Esophagus squamous epithelium (tissue), 5 donors: ENCODE results near the gene TMEM33. TPM values are rescaled to one million over a fixed set of nuclear protein-coding genes. Genes with fewer than 3 reads are reported as not detected.

Experiments
- DNase-seq: peaks from one replicate; lab custom pipeline; 2025; lab: John Stamatoyannopoulos, UW
- H3K27ac ChIP-seq, 4 donors: fragments of 200-600 bp; sonication (generic); one replicate each; pipeline ENCODE4 v1.5.1; 2016 to 2019; ENCODE audit warnings: mild to moderate bottlenecking in 1 of 4
- H3K27me3 ChIP-seq, 4 donors: fragments of 200-600 bp; sonication (generic); 1 replicate in 3 of 4; 2 replicates in 1 of 4; pipeline versions ENCODE4 v1.5.1 to v1.6.0; 2017 to 2021; ENCODE audit warnings: antibody characterized with exemption in 1 of 4
- H3K36me3 ChIP-seq, 3 donors: fragments of 200-600 bp; sonication (generic); one replicate each; pipeline ENCODE4 v1.5.1; 2016 to 2019
- H3K4me1 ChIP-seq, 3 donors: fragments of 200-600 bp; sonication (generic); one replicate each; pipeline ENCODE4 v1.5.1; 2017 to 2019
- H3K4me3 ChIP-seq, 4 donors: fragments of 200-600 bp; sonication (generic); 1 replicate in 3 of 4; 2 replicates in 1 of 4; pipeline ENCODE4 v1.5.1; 2016 to 2019; ENCODE audit warnings: mild to moderate bottlenecking in 2 of 4, moderate library complexity in 1 of 4
- H3K9me3 ChIP-seq, 3 donors: fragments of 200-600 bp; sonication (generic); one replicate each; pipeline ENCODE4 v1.5.1; 2016 to 2019
- CTCF ChIP-seq, 6 experiments: fragments of 450-650 bp in 4 of 6; fragments of 200-600 bp in 2 of 6; sonication (generic) in 2 of 6; IDR thresholded peaks; one replicate each; pipeline ENCODE4 v1.5.1; 2016 to 2019; ENCODE audit warnings: antibody characterized with exemption in 6 of 6, mild to moderate bottlenecking in 4 of 6, moderate library complexity in 4 of 6
- POLR2A ChIP-seq, 4 donors: fragments of 450-650 bp; IDR thresholded peaks; one replicate each; pipeline ENCODE4 v1.6.1; 2017; ENCODE audit warnings: antibody characterized with exemption in 4 of 4, mild to moderate bottlenecking in 4 of 4, moderate library complexity in 3 of 4
- WGBS, 2 donors: methylation state at CpG; one replicate each; pipeline ENCODE4 v1.1.5; 2018; 5-methylcytosine and 5-hydroxymethylcytosine counted together
- intact Hi-C: fragments of 100-400 bp; cut with DNase I; formaldehyde crosslinking; loops from one replicate; pipeline ENCODE4 v1.15.0; 2022
- total RNA-seq, 4 donors: library from RNA; depleted of rRNA; stranded (reverse); fragments of >200 nt; gene quantifications; one replicate each; pipeline ENCODE4 v1.1.0, GENCODE V29; 2016
- donor health status: DM: yes; HTN: yes; CAD: no.

The TMEM33 gene
- total RNA-seq, 4 donors from 2014 or later = 37.6 to 69.0 (median 65.6) TPM

GRCh38 chr4:41927796-41928499, 7.3 kb upstream of the TMEM33 start:
- no peak for DNase-seq
- Histone ChIP-seq H3K9me3 (no peaks in the 10 kb centered on the region), H3K36me3 (no peaks in the 10 kb centered on the region), H3K4me3 (no peak overlapping the region), H3K27ac (no peak overlapping the region), H3K4me1 (no peaks in the 10 kb centered on the region), H3K27me3 (peaks cover 0 to 4% (median 0%) of the 10 kb centered on the region in 4 donors)
- intact Hi-C loops = no loop called here
- TF ChIP-seq CTCF (IDR thresholded peaks at IDR 0.05) (no peak), POLR2A (IDR thresholded peaks at IDR 0.05) (no peak)
- 56 to 73% methylated on average over 2 to 4 of the region's 4 CpGs for WGBS, 2 donors

- no peak overlapping the region for H3K27ac ChIP-seq
- H3K36me3 ChIP-seq = no peaks in the 10 kb centered on the region
- 58 to 72% methylated on average over 7 of the region's 7 CpGs for WGBS, 2 donors
- peaks cover 0 to 7% (median 4%) of the 10 kb centered on the region in 3 donors for H3K4me1 ChIP-seq
- intact Hi-C loops = no loop called here
- H3K9me3 ChIP-seq = no peaks in the 10 kb centered on the region
- no peak for DNase-seq
- TF ChIP-seq POLR2A (IDR thresholded peaks at IDR 0.05) (no peak), CTCF (IDR thresholded peaks at IDR 0.05) (no peak)
- peak overlapping the region in 1 of 4 donors; percentile 9 for H3K4me3 ChIP-seq
- H3K27me3 ChIP-seq = no peaks in the 10 kb centered on the region
Measured at GRCh38 chr4:41930139-41930831, 4.9 kb upstream of the TMEM33 start.

GRCh38 chr4:41932988-41933387, 2.2 kb upstream of the TMEM33 start:
- no peak for DNase-seq
- Histone ChIP-seq H3K4me3 (no peak overlapping the region), H3K27me3 (no peaks in the 10 kb centered on the region), H3K4me1 (peaks cover 9 to 32% (median 21%) of the 10 kb centered on the region in 3 donors), H3K27ac (no peak overlapping the region), H3K9me3 (no peaks in the 10 kb centered on the region), H3K36me3 (no peaks in the 10 kb centered on the region)
- TF ChIP-seq CTCF (IDR thresholded peaks at IDR 0.05) = no peak
- TF ChIP-seq POLR2A (IDR thresholded peaks at IDR 0.05) = no peak
- 73 to 79% methylated on average over 3 of the region's 3 CpGs for WGBS, 2 donors
- intact Hi-C loops = no loop called here

GRCh38 chr4:41933997-41934503, 1.2 kb upstream of the TMEM33 start:
- DNase-seq = no peak
- no peak for TF ChIP-seq POLR2A (IDR thresholded peaks at IDR 0.05)
- no peak for TF ChIP-seq CTCF (IDR thresholded peaks at IDR 0.05)
- Histone ChIP-seq H3K27ac (peak overlapping the region in 1 of 4 donors; percentile 87), H3K9me3 (no peaks in the 10 kb centered on the region), H3K4me1 (peaks cover 9 to 43% (median 29%) of the 10 kb centered on the region in 3 donors), H3K36me3 (peaks cover 0 to 6% (median 0%) of the 10 kb centered on the region in 3 donors), H3K27me3 (no peaks in the 10 kb centered on the region), H3K4me3 (peak overlapping the region in 2 of 4 donors; percentile 84 to 94)
- intact Hi-C loops = no loop called here
- 85 to 86% methylated on average over 9 to 10 of the region's 10 CpGs for WGBS, 2 donors

GRCh38 chr4:41934514-41934900, 722 bp upstream of the TMEM33 start:
- no peak for DNase-seq
- no peaks in the 10 kb centered on the region for H3K9me3 ChIP-seq
- intact Hi-C loops = no loop called here
- peaks cover 9 to 47% (median 29%) of the 10 kb centered on the region in 3 donors for H3K4me1 ChIP-seq
- H3K27ac ChIP-seq = peak overlapping the region in 3 of 4 donors; percentile 87 to 92 (median 89)
- 79 to 86% methylated on average over 9 of the region's 9 CpGs for WGBS, 2 donors
- H3K27me3 ChIP-seq = no peaks in the 10 kb centered on the region
- peak overlapping the region; percentile 76 to 96 (median 89) for H3K4me3 ChIP-seq
- H3K36me3 ChIP-seq = peaks cover 0 to 11% (median 0%) of the 10 kb centered on the region in 3 donors
- TF ChIP-seq POLR2A (IDR thresholded peaks at IDR 0.05) (no peak), CTCF (IDR thresholded peaks at IDR 0.05) (no peak)
